HG03432 (cell line): ENCODE data around the gene STK38.

Source experiments
- ATAC-seq: cut with Tn5 transposase; IDR thresholded peaks from one replicate; pipeline ENCODE4 v1.9.1; 2021; ENCODE audit warnings: mild to moderate bottlenecking, moderate library complexity; ENCODE audit not compliant: unreplicated experiment

STK38 gene

GRCh38 chr6:36524871-36525270 is 22.4 kb downstream of the STK38 start:
- no peak for ATAC-seq

- no peak for ATAC-seq
These were observed 23.3 kb downstream of the STK38 start for GRCh38 chr6:36523936-36524499.

- no peak for ATAC-seq
These were observed 23.8 kb downstream of the STK38 start for GRCh38 chr6:36523451-36523850.

- no peak for ATAC-seq
These were observed 27.9 kb downstream of the STK38 start for GRCh38 chr6:36519352-36519751.

- no peak for ATAC-seq
These were observed 29.9 kb downstream of the STK38 start for GRCh38 chr6:36517408-36517807.

GRCh38 chr6:36516988-36517387 is 30.3 kb downstream of the STK38 start:
- ATAC-seq: no peak

GRCh38 chr6:36516559-36516958 is 30.7 kb downstream of the STK38 start:
- ATAC-seq: no peak

- ATAC-seq: no peak
These were observed 31.4 kb downstream of the STK38 start for GRCh38 chr6:36515844-36516243.

- no peak for ATAC-seq
These were observed 32.5 kb downstream of the STK38 start for GRCh38 chr6:36514554-36515456.

- no peak for ATAC-seq
These were observed 36.9 kb downstream of the STK38 start for GRCh38 chr6:36510365-36510764.

GRCh38 chr6:36508532-36508931 is 38.7 kb downstream of the STK38 start:
- ATAC-seq: no peak

GRCh38 chr6:36506611-36507010 is 40.7 kb downstream of the STK38 start:
- ATAC-seq: no peak

- no peak for ATAC-seq
These were observed 41.3 kb downstream of the STK38 start for GRCh38 chr6:36505744-36506534.

- no peak for ATAC-seq
These were observed 42.3 kb downstream of the STK38 start for GRCh38 chr6:36504982-36505381.

GRCh38 chr6:36504181-36504580 is 43.1 kb downstream of the STK38 start:
- no peak for ATAC-seq

GRCh38 chr6:36501686-36502085 is 45.6 kb downstream of the STK38 start:
- no peak for ATAC-seq

GRCh38 chr6:36499918-36500317 is 47.4 kb downstream of the STK38 start:
- no peak for ATAC-seq

GRCh38 chr6:36495086-36495485 is 52.2 kb downstream of the STK38 start:
- ATAC-seq: no peak

- no peak for ATAC-seq
These were observed 53.4 kb downstream of the STK38 start for GRCh38 chr6:36493859-36494258.

- no peak for ATAC-seq
These were observed 54.0 kb downstream of the STK38 start for GRCh38 chr6:36493319-36493718.

- no peak for ATAC-seq
These were observed 54.7 kb downstream of the STK38 start for GRCh38 chr6:36492621-36493020.

GRCh38 chr6:36492092-36492491 is 55.2 kb downstream of the STK38 start:
- no peak for ATAC-seq
